ENCODE measurements around the gene ICE1.
"Not testable (repeated sequence)": the region's sequence is repeated elsewhere in the genome, so short reads cannot be mapped to it uniquely, and the experiment has no call there.

The ICE1 gene

DNA sequence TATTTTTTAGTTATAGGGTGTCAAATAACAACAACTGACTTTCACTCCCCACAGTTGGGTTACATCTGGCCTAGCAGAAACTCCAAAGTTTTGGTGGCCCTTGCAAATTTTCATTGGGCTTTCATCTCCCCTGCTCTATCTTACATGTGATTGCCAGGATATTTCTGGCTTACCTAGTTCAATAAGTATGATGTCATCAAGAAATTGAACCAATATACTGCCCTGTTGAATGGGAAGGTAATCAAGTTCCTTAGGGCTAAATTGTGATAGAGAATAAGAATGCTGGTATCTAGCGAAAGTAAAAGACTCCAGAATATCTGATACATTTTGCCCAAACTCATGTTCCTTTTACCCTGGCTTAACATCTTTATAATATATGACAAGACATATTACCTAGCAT, 17.0 kb upstream of the ICE1 start:
- DNase-seq, result no peak

DNA sequence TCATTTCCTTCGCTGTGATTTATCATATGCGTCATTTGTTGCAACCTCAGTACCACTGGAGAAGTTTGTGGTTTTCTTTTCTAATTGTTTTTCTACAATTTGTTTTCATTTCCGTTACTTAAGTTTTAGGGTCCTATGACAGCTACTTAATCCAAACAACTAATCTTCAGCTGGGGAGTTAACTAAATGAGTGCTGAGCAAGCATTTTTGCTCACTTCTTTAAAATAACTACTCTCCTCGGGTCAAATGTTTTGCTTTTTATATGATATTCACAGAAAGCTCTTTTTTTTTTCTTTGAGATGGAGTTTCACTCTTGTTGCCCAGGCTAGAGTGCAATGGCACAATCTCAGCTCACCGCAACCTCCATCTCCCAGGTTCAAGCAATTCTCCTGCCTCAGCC, 14.6 kb upstream of the ICE1 start:
- DNase-seq, result no peak

DNA sequence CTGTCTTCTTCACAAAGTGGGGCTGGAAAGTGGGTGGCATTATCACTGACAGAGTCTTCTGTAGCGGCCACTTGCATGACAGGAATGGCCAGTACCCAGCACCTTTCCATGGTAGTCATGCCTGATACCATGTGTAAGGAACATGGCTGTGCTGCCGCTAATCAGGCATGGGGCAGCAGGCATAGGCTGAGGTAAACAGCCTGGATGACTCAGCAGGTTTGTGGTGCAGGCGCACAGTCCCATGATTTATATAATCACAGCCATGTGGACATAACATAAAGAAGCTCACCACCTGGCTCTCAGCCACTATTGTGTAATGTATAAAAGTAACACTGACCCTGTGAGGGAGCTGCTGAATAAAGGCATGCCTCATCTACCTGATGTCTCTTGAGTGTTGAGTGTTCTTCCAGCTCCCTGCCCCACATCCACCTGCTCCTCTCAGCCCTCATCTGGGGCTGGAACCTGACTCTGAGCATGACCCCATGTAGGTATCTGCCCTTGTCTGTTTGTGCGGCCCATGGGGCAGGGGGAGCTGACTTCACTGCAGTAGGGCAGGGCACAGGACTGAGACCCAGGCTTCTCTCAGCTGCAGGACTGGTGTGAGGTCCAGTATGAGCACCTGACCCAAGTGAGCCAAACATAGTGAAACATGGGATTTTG, 13.2 kb upstream of the ICE1 start:
- no peak for DNase-seq

DNA sequence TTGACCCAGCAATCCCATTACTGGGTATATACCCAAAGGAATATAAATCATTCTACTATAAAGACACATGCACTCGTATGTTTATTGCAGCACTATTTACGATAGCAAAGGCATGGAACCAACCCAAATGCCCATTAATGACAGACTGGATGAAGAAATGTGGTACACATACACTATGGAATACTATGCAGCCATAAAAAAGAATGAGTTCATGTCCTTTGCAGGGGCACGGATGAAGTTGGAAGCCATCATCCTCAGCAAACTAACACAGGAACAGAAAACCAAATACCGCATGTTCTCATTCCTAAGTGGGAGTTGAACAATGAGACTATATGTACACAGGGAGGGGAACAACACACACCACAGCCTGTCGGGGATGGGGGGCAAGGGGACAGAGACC, 8.6 kb upstream of the ICE1 start:
- DNase-seq, result not testable (repeated sequence)

DNA sequence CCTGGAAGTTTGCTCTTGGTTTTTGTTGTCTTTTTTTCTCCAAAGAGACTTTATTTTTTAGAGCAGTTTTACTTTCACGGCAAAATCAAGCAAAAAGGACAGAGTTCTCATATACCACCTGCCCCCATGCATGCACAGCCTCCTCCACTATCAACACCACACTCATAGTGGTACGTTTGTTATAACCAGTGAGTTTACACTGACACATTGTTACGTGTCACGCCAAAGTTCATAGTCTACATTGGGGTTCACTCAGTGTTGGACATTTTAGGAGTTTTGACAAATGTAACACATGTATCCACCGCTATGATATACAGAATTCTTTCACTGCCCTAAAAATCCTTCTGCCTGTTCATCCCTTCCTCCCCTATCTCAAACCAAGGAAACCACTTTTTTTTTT, 7.5 kb upstream of the ICE1 start:
- DNase-seq, result no peak

DNA sequence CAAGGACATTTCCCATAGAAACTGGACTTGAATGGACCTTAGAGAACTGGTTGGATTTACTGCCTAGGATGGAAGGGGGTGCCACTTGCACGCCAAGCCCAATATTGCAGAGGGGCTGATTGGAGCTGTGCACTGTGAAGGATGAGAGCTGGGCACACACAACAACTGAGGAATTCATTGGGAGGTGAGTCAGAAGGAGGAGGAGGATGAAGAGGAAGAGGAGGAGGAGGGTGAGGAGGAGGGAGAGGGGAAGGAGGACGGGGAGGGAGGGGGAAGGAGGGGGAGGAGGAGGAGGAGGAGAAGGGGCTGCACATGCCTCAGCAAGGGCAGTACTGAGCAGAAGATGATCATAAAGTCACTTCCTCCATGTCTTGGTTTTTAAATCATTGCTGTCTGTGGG, 5.7 kb upstream of the ICE1 start:
- DNase-seq, result no peak

DNA sequence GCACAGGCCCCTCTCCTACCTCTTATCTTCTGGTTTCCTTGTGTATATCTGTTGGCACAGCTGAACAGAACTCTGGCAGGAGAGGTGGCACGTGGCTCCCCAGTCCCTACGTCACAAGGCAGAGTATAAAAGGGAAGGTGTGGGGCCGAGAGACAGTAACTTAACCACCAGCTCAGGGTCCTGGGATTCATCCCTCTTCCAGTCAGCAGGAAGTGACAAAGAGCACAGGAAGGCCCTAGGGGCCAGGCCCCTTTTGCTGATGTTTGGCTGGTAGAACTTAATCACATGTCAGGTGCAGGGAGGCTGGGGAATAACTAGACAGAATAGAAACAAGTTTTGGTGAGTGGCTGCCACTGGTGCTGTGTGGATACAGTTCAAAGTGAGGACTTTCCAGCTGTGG, 4.5 kb upstream of the ICE1 start:
- DNase-seq, result no peak

DNA sequence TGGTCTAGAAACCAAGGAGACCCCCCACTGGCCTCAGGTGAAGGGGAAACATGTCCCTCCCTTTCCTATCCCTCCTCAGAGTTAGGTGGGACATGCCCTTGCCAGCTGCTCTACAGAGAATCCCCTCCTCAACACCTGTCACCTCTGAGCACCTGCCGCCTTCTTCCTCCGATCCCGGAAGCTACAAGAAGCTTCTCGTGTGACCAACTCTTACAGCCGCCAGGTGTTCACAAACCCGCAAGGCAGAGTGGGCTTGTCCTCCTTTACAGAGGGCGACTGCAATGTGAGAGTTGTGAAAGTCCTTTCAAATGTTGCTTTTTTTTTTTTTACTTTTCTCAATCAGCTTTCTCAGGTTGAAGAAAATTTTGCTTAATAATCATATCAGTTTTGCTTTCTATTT, 3.7 kb upstream of the ICE1 start:
- no peak for DNase-seq

DNA sequence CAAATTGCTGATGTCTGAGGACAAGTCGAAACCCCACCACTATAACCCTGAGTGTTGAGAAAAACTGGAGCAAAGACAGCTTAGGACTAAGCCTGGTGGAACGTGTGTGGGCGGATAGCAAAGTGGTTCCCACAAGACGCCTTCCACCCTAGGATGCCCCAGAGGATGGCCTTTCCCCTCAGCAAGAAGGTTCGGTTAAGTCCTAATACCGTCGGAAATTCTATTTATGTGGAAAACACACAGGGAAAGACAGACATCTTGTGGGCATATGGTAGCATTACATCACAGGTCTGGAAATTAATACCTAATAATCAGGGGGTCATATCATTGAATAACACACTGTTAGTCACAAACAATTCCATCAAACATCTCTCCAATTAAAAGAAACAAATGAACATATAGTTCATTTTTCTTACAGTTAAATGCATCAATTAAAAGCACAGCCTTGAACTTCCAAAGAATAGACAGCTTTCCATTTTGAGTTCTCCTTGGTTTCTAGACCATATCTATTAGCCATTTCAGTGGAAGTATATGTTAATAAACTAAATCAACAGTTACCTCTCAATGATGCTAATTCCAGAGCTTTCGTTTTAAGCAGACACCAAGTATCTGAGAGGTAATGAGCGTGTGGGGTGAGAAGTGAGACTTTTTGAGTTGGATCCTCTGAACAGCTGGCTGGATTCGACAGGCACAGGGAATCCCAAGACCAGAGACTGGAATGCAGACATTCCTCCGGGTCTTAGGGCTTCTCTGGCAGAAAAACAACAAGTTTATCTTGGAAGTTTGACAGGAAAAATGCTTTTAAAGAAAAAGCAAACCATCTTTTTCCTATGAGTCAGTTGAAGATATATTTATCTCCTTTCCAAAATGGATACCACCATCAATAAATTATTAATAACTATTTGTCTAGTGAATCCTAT, 2.9 kb upstream of the ICE1 start:
- no peak for DNase-seq

DNA sequence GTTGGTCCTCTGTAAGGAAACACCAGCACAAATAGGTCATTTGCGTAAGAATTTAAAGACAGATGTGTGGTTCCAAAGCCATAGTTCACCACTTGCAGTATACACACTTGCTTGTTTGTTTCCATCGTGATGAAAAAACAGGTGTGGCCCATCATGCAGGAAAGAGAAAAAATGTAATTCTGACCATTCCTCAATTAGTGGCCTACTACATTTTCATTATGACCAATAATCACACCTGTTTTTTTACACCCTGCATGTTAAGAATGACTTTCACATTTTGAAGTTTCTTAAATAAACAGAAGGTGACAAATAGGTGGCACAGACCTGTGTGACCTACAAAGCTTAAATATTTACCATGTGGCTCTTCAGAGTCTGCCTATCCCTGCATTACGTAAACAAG, 2.2 kb upstream of the ICE1 start:
- DNase-seq, result no peak

DNA sequence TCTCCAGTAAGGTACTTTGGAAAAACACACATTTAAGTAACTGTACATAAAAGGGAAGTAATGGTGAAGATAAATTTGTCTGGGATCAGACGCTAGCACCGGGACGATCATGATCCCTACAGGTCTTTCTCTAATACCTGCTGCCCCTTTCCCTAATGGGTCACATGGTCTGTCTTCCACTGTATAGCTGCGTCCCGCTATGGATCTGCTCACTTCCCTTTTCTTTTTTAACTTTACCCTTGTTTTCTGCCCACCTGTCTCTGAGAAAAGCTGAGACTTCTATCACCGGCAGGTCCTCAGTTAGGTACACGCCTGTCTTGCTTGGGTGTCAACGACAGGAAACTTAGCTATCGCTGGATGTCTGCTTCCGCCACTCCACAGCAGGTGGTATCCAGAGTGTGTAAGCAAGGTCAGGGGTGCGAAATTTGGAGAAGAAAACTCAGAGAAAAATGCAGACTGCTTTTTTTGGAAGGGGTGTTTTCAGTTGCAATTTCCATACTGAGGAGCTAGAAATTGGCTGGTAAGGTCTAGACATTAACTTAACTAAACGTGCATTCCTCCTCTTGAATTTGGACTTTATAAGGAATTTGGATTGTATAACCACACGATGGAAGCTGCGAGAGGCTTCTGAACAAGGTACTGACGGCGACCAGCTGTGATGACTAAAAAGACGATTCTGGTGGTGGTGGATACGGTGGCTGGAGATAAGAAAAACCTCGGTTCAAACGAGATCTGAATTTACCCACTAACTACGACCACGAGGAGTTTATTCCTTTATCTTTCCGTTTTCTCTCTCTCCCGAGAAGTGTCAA, 1.1 kb upstream of the ICE1 start:
- no peak for DNase-seq

DNA sequence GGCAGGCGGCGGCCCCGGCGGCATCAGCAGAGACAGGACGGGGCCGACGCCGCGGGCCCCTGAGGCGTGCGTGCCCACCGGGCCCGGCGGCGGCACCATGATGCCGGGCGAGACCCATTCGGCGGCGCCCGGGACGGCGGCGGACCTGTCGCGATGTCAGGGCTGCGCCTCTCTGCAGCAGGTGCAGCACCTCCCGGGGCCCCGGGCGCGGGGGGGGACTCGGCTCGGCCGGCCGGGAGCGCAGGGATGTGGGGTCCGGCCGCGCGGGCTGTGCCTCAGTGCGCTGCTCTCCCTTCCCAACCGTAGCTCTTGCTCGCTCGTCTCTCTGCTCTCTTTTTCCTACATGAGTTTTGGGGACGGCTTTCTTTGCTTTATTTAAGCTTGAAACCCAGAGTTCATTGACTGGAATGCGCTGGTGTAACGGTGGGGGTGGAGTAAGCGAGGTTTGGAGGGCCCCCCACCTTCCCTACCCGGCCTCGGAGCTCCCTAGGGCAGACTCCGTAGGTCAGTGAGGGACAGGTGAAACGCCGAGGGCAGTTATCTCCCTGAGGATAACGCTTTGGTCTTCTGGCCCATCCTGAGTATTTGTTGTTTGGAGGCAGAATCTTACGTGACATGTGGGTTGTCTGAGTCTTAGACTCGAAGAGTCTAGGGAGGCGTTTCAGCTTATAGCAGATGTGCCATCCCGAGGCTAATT, 490 bp downstream of the ICE1 start:
- no peak for DNase-seq

DNA sequence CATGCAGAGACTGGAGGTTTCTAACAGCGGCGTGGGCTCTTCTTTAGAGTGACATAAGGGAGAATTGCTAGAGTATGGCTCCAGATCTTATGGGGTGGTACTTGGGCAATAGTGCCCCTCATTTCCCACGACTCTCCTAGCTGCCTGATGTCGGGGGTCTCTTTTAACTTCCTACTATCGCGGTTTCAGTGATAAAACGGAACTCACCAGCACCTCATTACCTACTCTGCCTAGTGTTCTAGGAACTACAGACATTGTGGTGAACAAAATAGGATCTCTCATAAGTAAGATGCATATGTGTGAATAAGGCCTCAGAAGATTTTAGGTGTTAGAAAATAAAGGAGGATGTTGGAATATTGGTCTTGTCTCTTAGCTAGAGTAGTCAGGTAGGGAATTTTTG, 1.1 kb downstream of the ICE1 start:
- no peak for DNase-seq

DNA sequence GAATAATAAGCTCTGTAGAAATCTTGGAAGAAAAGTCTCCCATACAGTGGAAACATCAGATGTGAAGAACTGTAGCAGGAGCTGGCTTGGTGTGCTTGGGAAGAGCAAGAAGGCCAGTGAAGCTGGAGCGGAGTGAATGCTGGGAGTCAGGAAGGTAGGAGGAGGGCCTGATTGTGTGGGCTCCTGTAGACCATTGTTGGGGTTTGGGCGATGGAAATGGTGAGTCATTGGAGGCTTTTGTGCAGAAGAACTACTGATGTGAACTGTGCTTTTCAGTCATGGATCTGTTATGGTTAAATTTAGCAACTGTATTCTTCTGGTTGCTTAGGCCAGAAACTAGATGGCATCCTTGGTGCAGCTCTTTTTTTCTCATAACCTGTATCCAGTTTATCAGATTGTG, 2.3 kb downstream of the ICE1 start:
- no peak for DNase-seq

DNA sequence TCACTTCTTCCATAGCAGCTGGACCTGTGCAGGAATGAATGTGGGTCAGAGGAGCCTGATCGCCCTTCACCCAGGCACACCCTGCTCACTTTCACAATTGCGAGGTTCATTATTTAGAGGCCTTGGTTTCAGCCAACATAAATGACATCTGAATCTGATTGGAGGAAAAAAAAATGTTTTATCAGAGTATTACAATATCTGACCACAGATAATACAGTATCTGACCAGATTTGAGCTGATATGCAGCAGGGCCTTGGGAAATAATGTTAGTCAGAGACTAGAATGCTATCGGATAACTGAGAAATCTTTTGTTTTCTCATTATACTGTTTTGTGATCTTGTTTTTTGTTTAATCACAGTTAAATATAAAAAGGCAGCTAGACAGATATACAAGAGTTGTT, 7.7 kb downstream of the ICE1 start:
- no peak for DNase-seq

DNA sequence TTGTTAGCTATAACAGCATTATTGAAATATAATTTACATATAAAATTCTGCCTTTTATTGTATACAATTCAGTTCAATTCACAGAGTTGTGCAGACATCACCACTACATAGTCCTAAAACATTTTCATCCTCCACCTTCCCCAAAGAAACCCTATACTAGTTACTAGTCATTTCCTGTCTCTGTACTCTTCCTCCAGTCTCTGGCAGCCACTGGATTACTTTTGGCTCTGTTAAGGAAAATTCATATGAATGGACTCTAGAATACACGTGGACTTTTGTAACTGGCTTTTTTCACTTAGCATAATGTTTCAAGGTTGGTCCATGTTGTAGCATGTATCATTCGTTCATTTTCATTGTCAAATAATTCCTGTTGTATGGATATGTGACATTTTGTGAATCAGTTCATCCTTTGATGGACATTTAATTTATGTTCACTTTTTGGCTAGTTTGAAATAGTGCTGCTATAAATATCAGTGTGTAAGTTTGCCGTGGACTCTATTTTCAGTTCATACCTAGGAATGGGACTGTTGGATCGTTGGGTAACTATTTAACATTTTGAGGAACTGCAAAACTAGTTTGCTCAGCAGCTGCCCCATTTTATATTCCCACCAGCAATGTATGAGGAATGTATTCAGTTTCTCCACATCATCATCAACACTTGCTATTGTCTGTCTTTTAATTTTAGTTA, 9.7 kb downstream of the ICE1 start:
- DNase-seq, result no peak

DNA sequence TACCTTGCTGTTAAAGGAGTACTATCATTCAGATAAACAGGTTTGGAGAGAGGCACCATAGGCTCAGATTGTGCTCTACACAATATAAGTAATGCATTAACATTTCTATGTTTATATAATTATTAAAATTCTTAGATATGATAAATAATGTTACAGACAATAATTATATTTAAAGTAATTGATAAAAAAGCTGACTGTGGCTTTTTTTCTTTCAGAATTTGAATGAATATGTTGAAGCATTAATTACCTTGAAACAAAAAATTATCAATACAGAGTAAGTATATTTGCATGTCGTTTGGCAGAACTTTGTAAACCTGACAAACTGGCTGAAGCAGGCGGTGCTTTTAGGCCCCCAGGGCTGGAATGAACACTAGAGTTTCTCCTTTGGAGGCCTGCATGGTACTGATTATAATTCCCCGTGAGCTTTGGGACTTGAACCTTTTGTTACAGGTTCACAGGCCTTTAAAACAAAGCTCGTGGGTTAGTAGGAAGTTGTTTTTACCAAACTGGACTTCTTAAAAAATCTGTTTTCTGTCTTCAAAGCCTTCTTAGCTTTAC, 13.8 kb downstream of the ICE1 start:
- no peak for DNase-seq

DNA sequence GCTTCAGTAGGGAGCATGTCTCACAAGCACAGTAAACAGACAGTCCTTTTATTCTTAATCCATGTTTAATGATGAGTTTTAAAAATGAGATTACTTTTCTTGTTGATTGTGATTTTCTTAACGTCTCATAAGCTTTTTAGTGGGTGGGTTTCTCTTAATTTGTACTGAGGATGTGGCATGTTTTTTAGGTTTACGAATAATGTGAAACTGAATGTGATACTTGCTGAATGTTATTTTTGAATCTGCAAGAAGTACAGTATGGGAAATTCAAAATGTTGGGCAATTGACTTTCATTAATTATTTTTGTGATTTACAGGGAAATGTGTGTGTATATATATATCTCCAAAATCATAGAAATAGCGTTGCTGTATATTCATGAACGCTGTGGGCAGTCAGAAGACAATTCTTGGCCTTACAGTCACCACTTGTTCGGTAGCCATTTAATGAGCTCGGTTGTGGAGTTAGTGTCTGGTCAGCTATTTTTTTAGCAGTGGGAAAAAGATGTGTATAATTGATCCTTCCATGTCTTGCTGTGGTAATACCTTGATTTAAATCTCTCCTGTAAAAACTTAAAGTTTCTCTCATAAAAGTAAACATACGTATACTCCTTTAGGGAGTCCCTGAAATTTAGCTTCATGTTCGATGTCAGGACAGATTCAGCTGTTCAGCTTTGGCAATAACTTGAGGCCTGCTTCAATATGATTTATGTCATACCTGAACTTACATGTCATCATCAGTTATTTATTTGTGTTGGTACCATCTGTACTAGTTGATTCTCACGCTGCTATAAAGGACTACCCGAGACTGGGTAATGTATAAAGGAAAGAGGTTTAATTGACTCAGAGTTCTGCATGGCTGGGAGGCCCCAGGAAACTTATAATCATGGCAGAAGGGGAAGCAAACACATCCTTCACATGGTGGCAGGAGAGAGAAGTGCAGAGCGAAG, 15.0 kb downstream of the ICE1 start:
- no peak for DNase-seq

DNA sequence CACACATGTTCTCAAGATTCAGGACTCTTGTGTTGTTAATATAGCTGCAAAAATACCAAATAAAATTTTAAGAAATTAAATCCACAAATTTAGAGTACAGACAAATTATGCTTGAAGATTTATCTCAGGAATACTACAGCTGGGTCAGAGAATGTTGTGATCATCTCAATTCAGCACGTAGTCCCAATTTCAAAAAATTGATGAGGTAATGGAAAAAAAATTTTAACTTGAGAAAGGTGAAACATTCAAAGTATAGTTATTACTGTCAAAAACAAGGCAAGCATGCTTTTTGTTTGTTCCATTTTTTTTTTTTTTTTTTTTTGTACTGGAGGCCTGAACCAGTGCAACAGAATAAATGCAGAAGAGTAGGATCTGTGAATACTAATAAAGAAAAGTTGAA, 29.4 kb downstream of the ICE1 start:
- no peak for DNase-seq

DNA sequence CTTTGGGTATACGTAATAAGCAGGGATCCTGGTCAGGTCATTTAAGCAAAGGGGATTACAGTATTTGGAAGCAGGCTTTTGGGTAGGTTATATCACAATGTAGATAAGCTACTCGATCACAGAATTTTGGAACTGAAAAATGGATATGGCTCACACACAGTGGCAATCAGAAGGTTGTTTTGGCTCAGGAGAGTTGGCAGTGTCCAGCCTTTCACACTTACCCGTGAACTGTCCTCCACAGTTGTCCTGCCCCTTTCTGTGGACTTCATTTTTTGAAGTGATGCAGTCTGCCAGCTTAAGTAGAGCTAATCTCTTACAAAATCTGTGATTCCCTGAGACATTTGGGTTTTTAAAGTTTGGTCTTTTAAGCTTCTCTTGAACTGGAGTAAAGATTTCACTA, 30.7 kb downstream of the ICE1 start:
- DNase-seq, result no peak

DNA sequence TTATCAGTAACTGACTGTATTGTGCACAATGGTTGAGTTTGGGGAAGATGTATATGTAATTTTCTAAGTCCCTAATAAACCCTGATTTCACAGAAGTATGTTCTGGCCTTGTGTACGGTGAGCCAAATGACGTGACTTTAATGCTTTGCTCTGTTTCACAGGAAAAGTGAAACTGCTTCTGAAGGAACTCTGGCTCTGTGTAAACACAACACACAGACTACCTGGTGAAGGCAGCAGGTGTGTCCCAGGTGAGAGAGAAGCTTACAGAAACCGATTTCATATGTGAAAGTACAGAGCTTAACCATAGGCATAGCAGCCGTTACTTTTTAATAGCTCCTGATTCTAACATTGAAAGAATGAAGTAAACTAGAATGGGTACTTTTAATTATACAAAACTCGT, 31.9 kb downstream of the ICE1 start:
- no peak for DNase-seq
